IPS-18c (cell line): Measurements from ENCODE around the gene CAP2.
"Not testable (repeated sequence)": the region's sequence is repeated elsewhere in the genome, so short reads cannot be mapped to it uniquely, and the experiment has no call there.

Source experiments
- H3K4me3 ChIP-seq: 2 replicates; pipeline ENCODE4 v1.7.0; 2013; ENCODE audit warnings: low read depth, mild to moderate bottlenecking, low read length, moderate library complexity; ENCODE audit not compliant: insufficient read depth
- H3K9me3 ChIP-seq: one replicate; pipeline ENCODE4 v1.6.1; 2013; ENCODE audit warnings: mild to moderate bottlenecking, low read length, moderate library complexity; ENCODE audit not compliant: control insufficient read depth, insufficient read depth

Gene CAP2

DNA sequence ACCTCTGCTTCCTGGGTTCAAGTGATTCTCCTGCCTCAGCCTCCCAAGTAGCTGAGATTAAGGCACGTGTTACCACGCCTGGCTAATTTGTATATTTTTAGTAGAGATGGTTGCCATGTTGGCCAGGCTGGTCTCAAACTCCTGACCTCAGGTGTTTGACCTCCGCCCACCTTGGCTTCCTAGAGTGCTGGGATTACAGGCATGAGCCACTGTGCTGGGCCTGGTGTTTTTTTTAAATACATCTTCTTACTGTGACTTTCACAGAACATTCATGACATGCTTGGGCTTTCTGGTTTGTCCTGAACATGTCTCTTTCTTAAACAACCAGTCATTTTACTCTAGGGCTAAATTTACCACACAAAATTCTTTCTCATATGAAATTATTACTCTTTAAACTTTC, 172.0 kb downstream of the CAP2 start:
- Histone ChIP-seq H3K9me3 (peaks cover 2% of the 10 kb centered on the region), H3K4me3 (no peak overlapping the region)

DNA sequence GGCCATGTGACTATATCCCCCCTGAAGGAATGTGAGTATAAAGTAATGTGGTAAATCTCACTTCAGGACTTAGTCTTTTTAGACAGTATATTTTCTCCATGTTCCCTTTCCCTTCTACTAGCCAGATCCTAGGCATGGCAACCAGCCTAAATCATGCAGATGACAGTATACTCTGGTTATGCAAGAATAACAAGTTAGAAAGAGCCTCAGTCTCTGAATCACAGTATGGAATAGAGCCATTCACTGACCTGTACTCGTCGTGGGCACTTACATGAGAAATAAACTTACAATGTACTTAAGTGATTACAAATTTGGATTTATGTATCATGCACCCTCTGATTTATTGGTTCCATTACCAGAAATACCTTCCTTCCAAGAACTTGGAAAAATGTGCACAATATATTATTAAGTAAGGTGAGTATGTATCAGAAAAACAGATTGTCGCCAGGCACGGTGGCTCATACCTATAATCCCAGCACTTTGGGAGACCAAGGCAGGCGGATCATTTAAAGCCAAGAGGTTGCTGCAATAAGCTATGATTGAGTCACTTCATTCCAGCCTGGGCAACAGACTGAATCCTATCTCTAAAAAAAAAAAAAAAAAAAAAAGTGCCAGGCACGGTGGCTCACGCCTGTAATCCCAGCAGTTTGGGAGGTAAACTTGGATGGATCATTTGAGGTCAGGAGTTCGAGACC, 181.6 kb downstream of the CAP2 start:
- no peak overlapping the region for H3K4me3 ChIP-seq
- peaks cover 7% of the 10 kb centered on the region for H3K9me3 ChIP-seq

DNA sequence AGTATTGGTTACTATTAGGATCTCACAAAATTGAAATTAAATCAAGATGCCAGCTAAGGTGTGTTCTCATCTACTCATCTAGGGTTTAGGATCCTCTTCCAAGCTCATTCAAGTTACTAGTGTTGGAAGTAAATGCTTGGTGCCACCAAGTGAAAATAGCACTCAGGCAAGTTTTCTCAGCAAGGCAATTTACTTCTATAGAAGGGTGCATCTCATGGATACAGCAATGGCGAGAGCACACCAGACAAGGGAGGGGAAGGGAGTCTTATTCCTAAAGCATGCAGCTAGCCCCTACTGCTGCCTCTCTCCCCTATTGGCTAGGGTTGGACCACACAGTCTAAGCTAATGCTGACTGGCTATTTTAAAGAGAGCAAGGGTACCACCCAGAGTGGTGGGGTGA, 183.7 kb downstream of the CAP2 start:
- Histone ChIP-seq H3K4me3 (no peak overlapping the region), H3K9me3 (peaks cover 4% of the 10 kb centered on the region)

DNA sequence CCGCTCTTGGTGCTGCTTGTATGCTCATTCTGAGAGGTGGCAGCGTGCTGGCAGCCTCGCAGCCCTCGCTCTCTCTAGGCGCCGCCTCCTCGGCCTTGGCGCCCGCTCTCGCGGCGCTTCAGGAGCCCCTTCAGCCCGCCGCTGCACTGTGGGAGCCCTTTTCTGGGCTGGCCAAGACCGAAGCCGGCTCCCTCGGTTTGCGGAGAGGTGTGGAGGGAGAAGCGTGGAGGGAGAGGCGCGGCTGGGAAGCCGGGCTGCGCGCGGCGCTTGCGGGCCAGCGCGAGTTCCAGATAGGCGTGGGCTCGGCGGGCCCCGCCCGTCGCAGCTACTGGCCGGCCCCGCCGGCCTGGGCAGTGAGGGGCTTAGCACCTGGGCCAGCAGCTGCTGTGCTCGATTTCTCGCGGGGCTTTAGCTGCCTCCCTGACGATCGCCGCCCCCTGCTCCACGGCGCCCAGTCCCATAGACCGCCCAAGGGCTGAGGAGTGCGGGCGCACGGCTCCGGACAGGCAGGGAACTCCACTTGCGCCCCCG, 187.2 kb downstream of the CAP2 start:
- H3K4me3 ChIP-seq = peak overlapping the region; percentile 9; the same call in 1 of the 2 replicates
- H3K9me3 ChIP-seq = peaks cover 4% of the 10 kb centered on the region

DNA sequence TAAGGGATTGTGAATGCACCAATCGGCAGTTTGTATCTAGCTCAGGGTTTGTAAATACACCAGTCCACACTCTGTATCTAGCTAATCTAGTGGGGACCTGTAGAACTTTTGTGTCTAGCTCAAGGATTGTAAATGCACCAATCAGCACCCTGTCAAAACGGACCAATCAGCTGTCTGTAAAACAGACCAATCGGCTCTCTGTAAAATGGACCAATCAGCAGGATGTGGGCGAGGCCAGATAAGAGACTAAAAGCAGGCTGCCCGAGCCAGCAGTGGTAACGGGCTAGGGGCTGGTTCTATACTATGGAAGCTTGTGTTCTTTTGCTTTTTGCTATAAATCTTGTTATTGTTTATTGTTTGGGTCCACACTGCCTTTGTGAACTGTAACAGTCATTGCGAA, 187.9 kb downstream of the CAP2 start:
- H3K4me3 ChIP-seq, H3K9me3 ChIP-seq: not testable (repeated sequence)

DNA sequence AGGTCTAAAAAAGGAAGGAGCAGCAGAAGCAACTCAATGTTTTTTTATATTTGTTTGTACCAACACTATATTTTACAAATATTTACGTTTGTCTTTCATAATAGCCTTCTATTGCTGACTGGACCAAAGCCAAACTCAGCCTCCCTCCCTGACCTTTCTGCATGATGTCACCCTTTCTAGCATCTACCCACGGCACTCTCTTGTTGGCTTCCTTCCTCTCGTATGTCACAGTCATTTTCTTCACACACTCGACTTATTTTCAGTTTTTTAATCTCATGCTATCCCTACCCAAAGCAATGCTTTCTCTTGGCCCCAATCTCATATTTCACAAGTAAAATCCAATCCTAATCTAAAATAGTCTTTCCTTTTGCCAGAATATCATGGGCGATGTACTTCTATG, 190.4 kb downstream of the CAP2 start:
- H3K9me3 ChIP-seq = no peaks in the 10 kb centered on the region
- H3K4me3 ChIP-seq = no peak overlapping the region

DNA sequence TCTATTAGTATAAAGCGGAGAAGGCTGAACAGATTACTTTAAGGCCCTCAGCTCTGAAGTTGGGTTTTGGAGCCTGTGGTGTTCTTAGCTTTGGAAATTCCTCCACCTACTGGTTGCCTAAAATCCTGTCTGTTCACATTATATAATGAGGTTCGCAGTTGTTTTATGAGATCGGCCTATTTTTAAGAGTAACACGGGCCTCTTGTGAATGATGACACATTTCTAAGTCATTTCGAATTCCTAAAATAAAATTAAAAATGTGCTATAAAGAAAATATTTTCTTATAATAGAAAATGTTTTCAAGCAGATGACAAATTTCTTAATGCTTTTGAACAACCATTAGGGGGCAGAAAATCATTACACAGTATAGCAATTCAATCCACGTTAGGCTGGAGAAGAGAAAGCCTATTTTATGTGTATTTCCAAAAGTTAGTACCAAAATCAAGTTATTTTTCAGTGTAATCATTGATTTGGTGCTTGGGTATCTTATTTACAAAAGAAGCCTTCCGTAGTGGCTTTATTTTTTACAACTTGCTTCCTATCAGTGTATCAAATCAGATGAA, 190.9 kb downstream of the CAP2 start:
- no peak overlapping the region for H3K4me3 ChIP-seq
- no peaks in the 10 kb centered on the region for H3K9me3 ChIP-seq

DNA sequence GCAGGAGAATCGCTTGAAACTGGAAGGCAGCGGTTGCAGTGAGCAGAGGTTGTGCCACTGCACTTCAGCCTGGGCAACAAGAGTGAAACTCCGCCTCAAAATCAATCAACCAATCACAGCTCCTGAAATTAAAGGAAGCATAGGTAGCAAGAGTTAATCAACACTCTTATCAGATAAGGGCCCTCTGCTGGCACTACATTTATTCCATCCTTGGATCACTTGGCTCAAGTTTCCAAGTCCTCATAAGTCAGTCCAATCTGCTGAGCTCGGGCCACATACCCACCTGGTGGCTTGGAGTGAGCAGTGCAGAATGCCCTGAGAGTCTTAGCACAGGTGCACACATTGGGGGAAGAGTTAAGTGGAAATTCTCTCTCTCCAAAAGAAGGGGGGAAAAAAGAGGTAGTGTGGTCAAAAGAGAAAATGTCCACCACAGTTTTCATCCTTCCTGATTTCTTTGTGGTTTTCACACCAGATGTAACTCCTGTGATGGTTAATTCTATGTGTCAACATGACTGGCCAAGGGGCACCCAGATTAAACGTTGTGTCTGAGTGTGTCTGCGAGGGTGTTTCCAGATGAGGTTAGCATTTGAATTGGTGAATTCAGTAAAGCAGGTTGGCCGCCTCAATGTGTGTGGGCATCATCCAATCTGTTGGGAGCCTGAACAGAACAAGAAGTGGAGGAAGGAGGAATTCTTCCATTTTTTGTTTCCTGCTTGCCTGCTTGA, 192.5 kb downstream of the CAP2 start:
- Histone ChIP-seq H3K9me3 (no peaks in the 10 kb centered on the region), H3K4me3 (no peak overlapping the region)

DNA sequence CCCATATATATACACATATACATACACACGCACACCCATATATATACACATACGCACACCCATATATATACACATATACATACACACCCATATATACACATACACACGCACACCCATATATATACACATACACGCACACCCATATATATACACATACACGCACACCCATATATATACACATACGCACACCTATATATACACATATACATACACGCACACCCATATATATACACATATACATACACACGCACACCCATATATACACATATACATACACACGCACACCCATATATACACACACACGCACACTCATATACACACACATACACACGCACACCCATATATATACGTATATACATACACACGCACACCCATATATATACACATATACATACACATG, 193.2 kb downstream of the CAP2 start:
- H3K9me3 ChIP-seq, H3K4me3 ChIP-seq: not testable (repeated sequence)

DNA sequence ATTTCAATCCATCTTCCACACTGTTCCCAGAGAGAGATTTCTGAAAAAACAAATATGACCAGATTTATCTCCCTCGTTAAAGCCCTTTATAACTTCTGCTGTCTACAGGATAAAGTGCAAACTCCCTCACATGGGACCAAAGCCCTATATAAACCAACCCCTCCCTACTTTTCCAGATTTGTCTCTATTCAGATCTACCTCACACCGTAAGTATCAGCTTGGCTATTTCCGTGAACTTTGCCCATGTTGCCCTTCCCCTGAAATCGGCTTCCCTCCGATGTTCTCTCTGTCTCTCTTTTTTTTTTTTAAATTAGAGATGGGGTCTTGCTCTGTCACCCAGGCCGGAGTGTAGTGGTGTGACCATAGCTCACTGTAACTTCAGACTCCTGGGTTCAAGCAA, 194.6 kb downstream of the CAP2 start:
- H3K9me3 ChIP-seq = no peaks in the 10 kb centered on the region

DNA sequence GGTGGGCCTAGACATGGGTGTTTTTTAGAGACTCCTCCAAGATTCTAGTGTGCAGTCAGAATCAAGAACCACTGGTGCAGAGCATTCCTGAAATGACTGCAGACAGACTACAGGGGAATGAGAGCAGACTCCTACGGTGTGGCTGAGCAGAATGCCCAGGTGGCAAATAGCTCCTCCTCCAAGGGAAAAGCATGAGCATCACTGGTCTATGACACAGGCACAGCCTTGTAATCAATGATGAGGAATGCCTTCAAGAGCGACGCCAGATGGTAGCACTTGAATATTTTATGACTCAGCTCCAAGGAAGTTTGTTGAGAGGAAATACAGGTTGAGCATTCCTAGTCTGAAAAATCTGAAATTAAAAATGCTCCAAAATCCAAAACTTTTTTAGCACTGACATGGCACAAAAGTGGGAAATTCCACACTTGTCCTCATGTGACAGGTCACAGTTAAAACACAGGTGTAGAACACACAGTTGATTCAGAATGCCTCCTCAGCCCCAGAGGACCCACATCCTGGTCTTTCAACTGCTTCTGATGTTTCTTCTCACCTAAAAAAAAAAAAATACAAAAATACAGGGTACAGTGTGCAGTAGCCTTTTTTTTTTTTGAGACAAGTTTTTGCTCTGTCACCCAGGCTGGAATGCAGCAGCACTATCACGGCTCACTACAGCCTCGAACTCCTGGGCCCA, 196.2 kb downstream of the CAP2 start:
- no peak overlapping the region for H3K4me3 ChIP-seq
- no peaks in the 10 kb centered on the region for H3K9me3 ChIP-seq

More for the DNA sequence above, 194.6 kb downstream of the CAP2 start:
- no peak overlapping the region for H3K4me3 ChIP-seq

DNA sequence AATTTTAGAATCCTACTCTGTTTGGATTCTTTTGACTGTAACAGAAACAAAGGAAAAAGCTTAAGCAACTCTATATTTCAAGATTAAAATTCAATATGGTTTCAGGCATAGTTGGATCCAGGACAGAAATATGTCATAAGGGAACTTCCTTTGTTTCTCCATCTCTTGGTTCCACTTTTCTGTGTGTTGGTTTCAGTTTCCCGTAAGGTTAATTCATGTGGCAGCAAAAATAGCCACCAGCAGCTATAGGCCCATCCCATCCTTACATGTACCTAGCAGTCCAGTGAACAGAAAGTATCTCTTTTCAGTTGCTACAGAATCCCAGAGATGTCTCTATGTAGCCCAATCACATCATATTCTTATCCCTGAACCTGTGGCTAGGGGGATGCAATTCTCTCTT, 197.9 kb downstream of the CAP2 start:
- no peaks in the 10 kb centered on the region for H3K9me3 ChIP-seq
- H3K4me3 ChIP-seq = no peak overlapping the region

DNA sequence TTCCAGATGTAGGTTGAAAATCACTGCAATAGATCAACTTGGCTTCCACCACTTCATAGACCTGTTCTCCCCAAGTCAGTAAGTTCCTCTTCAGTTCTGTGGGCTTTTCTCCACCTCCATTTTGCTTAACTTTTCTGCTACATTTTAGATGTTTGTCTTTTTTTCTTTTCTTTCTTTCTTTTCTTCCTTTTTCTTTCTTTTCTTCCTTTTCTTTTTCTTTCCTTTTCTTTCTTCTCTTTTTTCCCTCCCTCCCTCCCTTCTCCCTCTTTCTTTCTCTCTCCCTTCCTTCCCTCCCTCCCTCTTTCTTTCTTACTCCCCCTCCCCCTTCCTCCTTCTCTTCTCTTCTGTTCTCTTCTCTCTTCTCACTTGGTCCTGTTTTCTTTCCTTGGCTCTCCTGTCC, 199.9 kb downstream of the CAP2 start:
- no peak overlapping the region for H3K4me3 ChIP-seq

DNA sequence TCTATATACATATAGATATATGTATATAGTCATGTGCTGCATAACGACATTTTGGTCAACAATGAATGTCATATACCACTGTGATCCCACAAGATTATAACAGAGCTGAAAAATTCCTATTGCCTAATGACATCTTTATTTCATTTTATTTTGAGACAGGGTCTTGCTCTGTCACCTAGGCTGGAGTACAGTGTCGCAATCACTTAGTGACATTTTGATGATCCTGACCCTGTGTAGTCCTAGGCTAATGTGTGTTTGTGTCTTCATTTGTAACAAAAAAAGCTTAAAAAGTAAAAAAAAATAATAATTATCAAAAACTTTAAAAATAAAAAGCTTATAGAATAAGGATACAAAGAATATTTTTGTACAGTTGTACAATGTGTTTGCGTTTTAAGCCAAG, 202.7 kb downstream of the CAP2 start:
- H3K4me3 ChIP-seq = no peak overlapping the region
- H3K9me3 ChIP-seq = no peaks in the 10 kb centered on the region

More for the DNA sequence above, 199.9 kb downstream of the CAP2 start:
- H3K9me3 ChIP-seq = no peaks in the 10 kb centered on the region

DNA sequence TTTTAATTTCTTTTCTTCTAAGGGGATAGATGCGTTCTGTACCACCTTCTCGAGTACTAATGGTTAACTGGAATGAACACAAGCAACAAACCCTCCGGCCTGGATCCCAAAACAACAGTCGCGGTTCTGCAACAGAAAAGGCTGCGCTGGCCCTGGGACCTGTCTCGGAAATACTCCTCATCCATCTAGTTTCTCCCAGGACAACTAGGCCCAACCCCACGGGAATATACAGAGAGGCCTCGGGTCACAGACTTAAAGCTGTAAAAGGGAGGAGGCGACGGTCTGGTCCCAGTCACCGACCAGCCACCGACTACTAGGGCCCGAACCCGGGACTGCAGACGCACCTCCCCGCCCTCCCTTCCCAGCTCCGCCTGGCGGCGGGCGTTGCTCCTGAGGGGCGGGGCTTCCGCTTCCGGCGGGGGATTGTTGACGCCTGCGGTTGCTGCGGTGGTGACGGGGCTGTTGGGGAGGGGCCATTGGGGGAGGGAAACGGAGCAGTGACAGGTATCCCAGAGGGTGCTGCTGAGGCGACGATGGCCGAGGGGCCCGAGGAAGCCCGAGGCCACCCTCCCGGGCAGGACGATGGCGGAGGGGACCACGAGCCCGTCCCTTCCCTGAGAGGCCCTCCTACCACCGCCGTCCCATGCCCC, 206.6 kb downstream of the CAP2 start, which contains the start of gene FAM8A1:
TSS of gene FAM8A1 (plus strand) at position 426 of the 650 bp plus-strand sequence. CDS start at position 534, 108 bp downstream.
- no peaks in the 10 kb centered on the region for H3K9me3 ChIP-seq
- H3K4me3 ChIP-seq = peak within 1 kb of the TSS; percentile 77

DNA sequence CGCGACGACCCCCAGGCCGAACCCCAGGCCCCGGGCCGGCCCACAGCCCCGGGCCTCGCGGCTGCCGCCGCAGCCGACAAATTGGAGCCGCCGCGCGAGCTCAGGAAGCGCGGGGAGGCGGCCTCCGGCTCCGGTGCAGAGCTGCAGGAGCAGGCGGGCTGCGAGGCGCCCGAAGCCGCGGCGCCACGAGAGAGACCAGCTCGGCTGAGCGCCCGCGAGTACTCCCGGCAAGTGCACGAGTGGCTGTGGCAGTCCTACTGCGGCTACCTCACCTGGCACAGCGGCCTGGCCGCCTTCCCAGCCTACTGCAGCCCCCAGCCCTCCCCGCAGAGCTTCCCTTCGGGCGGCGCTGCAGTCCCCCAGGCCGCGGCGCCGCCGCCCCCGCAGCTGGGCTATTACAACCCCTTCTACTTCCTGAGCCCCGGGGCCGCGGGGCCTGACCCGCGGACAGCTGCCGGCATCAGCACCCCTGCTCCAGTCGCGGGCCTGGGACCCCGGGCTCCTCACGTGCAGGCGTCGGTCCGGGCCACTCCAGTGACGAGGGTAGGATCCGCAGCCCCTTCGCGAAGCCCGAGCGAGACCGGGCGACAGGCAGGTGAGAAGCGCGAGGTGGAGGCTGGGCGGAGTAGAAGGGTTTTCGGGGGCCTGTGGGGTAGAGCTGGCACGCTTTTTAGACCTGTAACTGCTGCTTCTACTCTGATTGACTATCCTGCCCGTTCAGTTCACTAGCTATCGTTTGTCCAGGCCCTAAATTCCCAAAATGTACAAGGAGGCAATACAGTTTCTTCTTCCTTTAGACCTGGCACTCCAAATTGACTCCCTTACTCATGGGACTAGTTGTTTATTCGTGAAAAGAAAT, 207.4 kb downstream of the CAP2 start:
- H3K9me3 ChIP-seq = no peaks in the 10 kb centered on the region
- H3K4me3 ChIP-seq = peak overlapping the region; percentile 77
